HFFc6 (cell line): Measurements from ENCODE around the gene CRYBA2. TPM values are rescaled to one million over a fixed set of nuclear protein-coding genes. Genes with fewer than 3 reads are reported as not detected.

ENCODE experiments used
- DNase-seq: peaks from one replicate; pipeline ENCODE4 v3.0.0-alpha.2; 2018
- H3K27ac Mint-ChIP-seq: 2 replicates; pipeline ENCODE4 v1.8.0; 2020; ENCODE audit warnings: mild to moderate bottlenecking, mixed read lengths
- H3K27me3 Mint-ChIP-seq: 2 replicates; pipeline ENCODE4 v1.8.0; 2021; ENCODE audit warnings: mild to moderate bottlenecking, moderate library complexity, mixed read lengths; ENCODE audit not compliant: insufficient read depth
- H3K36me3 Mint-ChIP-seq: 2 replicates; pipeline ENCODE4 v1.8.0; 2021; ENCODE audit warnings: low read depth, mixed read lengths
- H3K4me1 Mint-ChIP-seq: 2 replicates; pipeline ENCODE4 v1.8.0; 2020; ENCODE audit warnings: low read depth, mixed read lengths
- H3K4me3 Mint-ChIP-seq: 2 replicates; pipeline ENCODE4 v1.8.0; 2020; ENCODE audit warnings: mild to moderate bottlenecking, moderate library complexity, mixed read lengths
- H3K9me3 Mint-ChIP-seq: 2 replicates; pipeline ENCODE4 v1.8.0; 2020; ENCODE audit warnings: mild to moderate bottlenecking, mixed read lengths
- CTCF ChIP-seq: fragments of 200-600 bp; sonication (generic); IDR thresholded peaks from 2 replicates; pipeline ENCODE4 v1.5.0; 2021; ENCODE audit warnings: antibody characterized with exemption, mild to moderate bottlenecking
- total RNA-seq, 6 experiments: library from RNA; stranded (reverse); fragmentation: NEBNext Ultra II Directional; extraction: Animal tissue kit (Norgen Biotek cat#: 25700); gene quantifications; 2 replicates in 1 of 6; 3 replicates in 5 of 6; pipeline ENCODE4 v1.2.3, GENCODE V29; 2021

CRYBA2 gene
- total RNA-seq, 6 experiments from 2014 or later: not detected

GRCh38 chr2:218980735-218981389 is 12.4 kb downstream of the CRYBA2 start:
- H3K36me3 Mint-ChIP-seq: no peaks in the 10 kb centered on the region

GRCh38 chr2:218979846-218980734 is 13.1 kb downstream of the CRYBA2 start:
- H3K27me3 Mint-ChIP-seq: peaks cover 59% of the 10 kb centered on the region
- H3K9me3 Mint-ChIP-seq: no peaks in the 10 kb centered on the region
- no peak overlapping the region for H3K27ac Mint-ChIP-seq
- H3K4me1 Mint-ChIP-seq: peaks cover 6% of the 10 kb centered on the region
- no peaks in the 10 kb centered on the region for H3K36me3 Mint-ChIP-seq
- peak; percentile 95 for TF ChIP-seq CTCF
- H3K4me3 Mint-ChIP-seq: peak overlapping the region; percentile 67
- DNase-seq: peak; percentile 55

More at GRCh38 chr2:218980735-218981389, 12.4 kb downstream of the CRYBA2 start:
- H3K4me1 Mint-ChIP-seq: peaks cover 6% of the 10 kb centered on the region
- 0 out of 2 replicates have a peak, but pooled peaks have one; percentile 5 for TF ChIP-seq CTCF
- peaks cover 57% of the 10 kb centered on the region for H3K27me3 Mint-ChIP-seq
- no peak overlapping the region for H3K27ac Mint-ChIP-seq
- no peak for DNase-seq
- no peaks in the 10 kb centered on the region for H3K9me3 Mint-ChIP-seq
- H3K4me3 Mint-ChIP-seq: no peak overlapping the region; the same call in 1 of the 2 replicates

DNA sequence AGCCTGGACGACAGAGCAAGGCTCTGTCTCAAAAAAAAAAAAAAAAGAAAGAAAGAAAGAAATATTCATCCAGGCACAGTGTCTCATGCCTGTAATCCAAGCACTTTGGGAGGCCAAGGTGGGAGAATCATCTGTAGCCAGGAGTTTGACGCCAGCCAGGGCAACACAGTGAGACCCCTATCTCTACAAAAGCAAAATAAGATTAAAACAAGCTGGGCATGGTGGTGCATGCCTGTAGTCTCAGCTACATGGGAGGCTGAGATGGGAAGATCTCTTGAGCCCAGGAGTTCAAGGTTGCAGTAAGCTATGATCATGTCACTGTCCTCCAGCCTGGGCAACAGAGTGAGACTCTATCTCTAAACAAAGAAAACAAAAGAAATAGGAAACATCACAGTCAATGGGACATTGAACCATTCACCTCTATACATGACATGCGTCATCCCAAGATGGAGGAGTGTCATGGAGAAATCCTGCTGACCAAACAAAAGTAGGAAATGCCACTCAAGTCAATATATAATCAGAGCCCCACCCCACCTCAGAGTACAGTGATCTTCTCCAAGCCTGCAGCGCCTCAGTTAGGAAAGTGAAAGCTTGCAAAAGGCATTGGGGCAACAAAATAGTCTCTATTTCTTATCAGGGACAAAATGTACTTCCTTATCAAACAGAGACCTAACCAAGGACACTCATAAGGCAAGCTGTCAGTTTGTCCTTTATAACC is 18.0 kb downstream of the CRYBA2 start:
- Mint-ChIP-seq H3K4me3 (no peak overlapping the region), H3K27me3 (peaks cover 39% of the 10 kb centered on the region), H3K9me3 (no peaks in the 10 kb centered on the region), H3K27ac (no peak overlapping the region), H3K4me1 (no peaks in the 10 kb centered on the region), H3K36me3 (no peaks in the 10 kb centered on the region)
- DNase-seq: no peak
- TF ChIP-seq CTCF: no peak

DNA sequence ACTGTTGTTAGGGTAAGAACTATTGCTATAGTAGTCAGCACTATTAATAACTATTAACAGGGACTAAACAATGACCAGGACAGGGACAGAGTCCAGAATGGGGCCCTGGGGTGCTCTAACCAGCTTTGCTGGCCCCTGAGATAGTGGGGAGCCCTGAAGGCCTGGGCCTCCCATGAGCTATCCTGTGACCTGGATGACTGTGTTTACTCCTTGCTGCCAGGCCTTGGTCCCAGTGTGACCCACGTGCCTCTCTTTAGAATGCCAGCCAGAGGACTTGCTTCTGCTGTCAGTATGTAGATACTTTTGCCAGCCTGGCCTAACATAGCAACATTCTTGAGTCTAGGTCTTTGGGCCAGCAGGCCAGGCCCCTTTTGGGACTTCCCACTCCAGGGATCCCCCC is 22.3 kb downstream of the CRYBA2 start:
- Mint-ChIP-seq H3K4me1 (no peaks in the 10 kb centered on the region), H3K27me3 (peaks cover 28% of the 10 kb centered on the region), H3K36me3 (no peaks in the 10 kb centered on the region), H3K27ac (no peak overlapping the region), H3K9me3 (no peaks in the 10 kb centered on the region), H3K4me3 (no peak overlapping the region)
- no peak for TF ChIP-seq CTCF
- DNase-seq: no peak

DNA sequence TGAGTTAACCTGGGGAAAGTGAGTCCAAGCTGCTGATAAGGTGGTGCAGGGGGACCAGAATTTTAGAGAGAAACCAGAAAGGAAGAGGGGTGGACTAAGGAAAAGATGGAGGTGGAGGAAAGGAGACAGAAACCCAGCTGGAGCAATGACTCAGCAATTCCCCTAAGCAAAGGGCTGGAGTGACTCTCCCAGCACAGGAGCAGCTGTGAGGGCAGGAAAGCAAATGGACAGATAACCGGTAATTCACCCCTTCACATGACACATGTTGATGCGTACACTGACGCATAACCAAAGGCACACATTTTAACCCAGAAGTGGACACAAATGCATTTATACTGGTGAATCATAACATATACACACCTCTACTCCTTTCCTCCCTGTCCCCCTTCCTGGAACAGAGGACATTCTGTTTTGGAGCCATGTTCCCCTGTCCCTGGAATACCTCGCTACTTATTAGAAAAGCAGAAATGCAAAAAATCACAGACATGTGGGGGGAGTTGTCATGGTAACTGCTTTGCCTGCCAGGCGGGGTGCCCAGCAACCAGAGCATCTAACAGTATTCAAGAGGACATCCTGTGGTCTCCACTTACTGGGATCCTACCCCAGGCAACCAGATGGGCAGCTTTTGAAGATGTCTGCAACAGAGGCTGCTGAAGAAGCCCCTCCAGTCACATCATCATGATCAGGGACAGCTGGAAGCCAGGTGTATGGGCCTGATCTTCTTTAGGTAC is 29.0 kb downstream of the CRYBA2 start:
- peaks cover 21% of the 10 kb centered on the region for H3K4me1 Mint-ChIP-seq
- peak overlapping the region; percentile 52 for H3K4me3 Mint-ChIP-seq
- peaks cover 24% of the 10 kb centered on the region for H3K27me3 Mint-ChIP-seq
- 0 out of 2 replicates have a peak, but pooled peaks cover 4% of the 10 kb centered on the region for H3K36me3 Mint-ChIP-seq
- H3K27ac Mint-ChIP-seq: peak overlapping the region; percentile 68
- TF ChIP-seq CTCF: no peak
- peak; percentile 82 for DNase-seq
- H3K9me3 Mint-ChIP-seq: no peaks in the 10 kb centered on the region
